Measurements from ENCODE around the gene UBR4. TPM values are rescaled to one million over a fixed set of nuclear protein-coding genes. Genes with fewer than 3 reads are reported as not detected.
A peak's percentile ranks its signal among the peaks of the same experiment; 100 is the strongest.

Gene UBR4
- total and polyA plus RNA-seq, 2 experiments from 2014 or later, result 49.4 to 63.7 TPM

GRCh38 chr1:19178734-19179398 is 31.2 kb downstream of the UBR4 start:
- Histone ChIP-seq H3K9me2 (ENCODE audit: insufficient read depth) (no peaks in the 10 kb centered on the region), H3K4me3 (no peak overlapping the region), H3K4me1 (ENCODE audit: insufficient read depth) (no peaks in the 10 kb centered on the region), H3K36me3 (ENCODE audit: low read depth) (peaks cover 95% of the 10 kb centered on the region), H4K20me1 (ENCODE audit: insufficient read depth) (0 out of 2 replicates have a peak, but pooled peaks cover 4% of the 10 kb centered on the region), H3K79me2 (ENCODE audit: insufficient read depth) (peaks cover 62% of the 10 kb centered on the region), H3K27ac (no peak overlapping the region), H3K9me3 (ENCODE audit: low read depth) (no peaks in the 10 kb centered on the region), H3K27me3 (replicated peaks; ENCODE audit: insufficient read depth) (no peaks in the 10 kb centered on the region), H3F3A (ENCODE audit: insufficient read depth) (no peaks in the 10 kb centered on the region; the same call in 1 of the 2 replicates), H2AFZ (no peak overlapping the region), H3K9ac (no peak overlapping the region), H3K4me2 (ENCODE audit: unreplicated experiment) (no peak overlapping the region)
- TF ChIP-seq EZH2phosphoT487 (IDR thresholded peaks at IDR 0.05; ENCODE audit: insufficient read depth, low read depth), result no peak
- no peak for TF ChIP-seq EZH2 (IDR thresholded peaks at IDR 0.05; ENCODE audit: insufficient read depth, poor library complexity, severe bottlenecking)
- no peak for DNase-seq
- WGBS, 2 experiments (ENCODE audit: low coverage in 1 of 2, low lambda C conversion rate in 2 of 2, missing lambda C conversion rate in 2 of 2), result 79 to 80% methylated on average over 5 of the region's 5 CpGs
- in situ Hi-C loops (cut with MboI), result no loop called here

- in situ Hi-C loops (cut with MboI), result no loop called here
- no peak overlapping the region for H3K27ac ChIP-seq
Measured at GRCh38 chr1:19177811-19178210, 32.3 kb downstream of the UBR4 start.

GRCh38 chr1:19169642-19170041 is 40.4 kb downstream of the UBR4 start:
- no peak overlapping the region for H2AFZ ChIP-seq
- peaks cover 95% of the 10 kb centered on the region for H3K36me3 ChIP-seq (ENCODE audit: low read depth)
- in situ Hi-C loops (cut with MboI), result no loop called here
- H3K27me3 ChIP-seq (replicated peaks; ENCODE audit: insufficient read depth), result no peaks in the 10 kb centered on the region
- peaks cover 29% of the 10 kb centered on the region for H3K79me2 ChIP-seq (ENCODE audit: insufficient read depth)
- no peaks in the 10 kb centered on the region for H3K9me2 ChIP-seq (ENCODE audit: insufficient read depth)
- H4K20me1 ChIP-seq (ENCODE audit: insufficient read depth), result 0 out of 2 replicates have a peak, but pooled peaks cover 4% of the 10 kb centered on the region
- peak overlapping the region; percentile 13 for H3K27ac ChIP-seq
- 0 out of 2 replicates have a peak overlapping the region, but pooled peaks have one; percentile 2 for H3K9ac ChIP-seq
- TF ChIP-seq EZH2 (IDR thresholded peaks at IDR 0.05; ENCODE audit: insufficient read depth, poor library complexity, severe bottlenecking) (no peak), EZH2phosphoT487 (IDR thresholded peaks at IDR 0.05; ENCODE audit: insufficient read depth, low read depth) (no peak)
- peak; percentile 64 for DNase-seq
- H3K4me2 ChIP-seq (ENCODE audit: unreplicated experiment), result no peak overlapping the region
- peaks cover 9% of the 10 kb centered on the region; the same call in 1 of the 2 replicates for H3K4me1 ChIP-seq (ENCODE audit: insufficient read depth)
- no peaks in the 10 kb centered on the region for H3K9me3 ChIP-seq (ENCODE audit: low read depth)
- 53 to 55% methylated on average over 2 of the region's 2 CpGs for WGBS, 2 experiments (ENCODE audit: low coverage in 1 of 2, low lambda C conversion rate in 2 of 2, missing lambda C conversion rate in 2 of 2)
- H3F3A ChIP-seq (ENCODE audit: insufficient read depth), result peaks cover 69% of the 10 kb centered on the region
- H3K4me3 ChIP-seq, result no peak overlapping the region

More at GRCh38 chr1:19177811-19178210, 32.3 kb downstream of the UBR4 start:
- Histone ChIP-seq H3K4me2 (ENCODE audit: unreplicated experiment) (no peak overlapping the region), H3K9ac (no peak overlapping the region), H3F3A (ENCODE audit: insufficient read depth) (peaks cover 9% of the 10 kb centered on the region), H3K4me1 (ENCODE audit: insufficient read depth) (no peaks in the 10 kb centered on the region), H3K9me2 (ENCODE audit: insufficient read depth) (no peaks in the 10 kb centered on the region), H4K20me1 (ENCODE audit: insufficient read depth) (0 out of 2 replicates have a peak, but pooled peaks cover 4% of the 10 kb centered on the region), H3K36me3 (ENCODE audit: low read depth) (peaks cover 95% of the 10 kb centered on the region), H2AFZ (no peak overlapping the region), H3K4me3 (no peak overlapping the region), H3K27me3 (replicated peaks; ENCODE audit: insufficient read depth) (no peaks in the 10 kb centered on the region), H3K9me3 (ENCODE audit: low read depth) (no peaks in the 10 kb centered on the region), H3K79me2 (ENCODE audit: insufficient read depth) (peaks cover 61% of the 10 kb centered on the region)
- TF ChIP-seq EZH2 (IDR thresholded peaks at IDR 0.05; ENCODE audit: insufficient read depth, poor library complexity, severe bottlenecking) (no peak), EZH2phosphoT487 (IDR thresholded peaks at IDR 0.05; ENCODE audit: insufficient read depth, low read depth) (no peak)
- 94 to 97% methylated on average over 2 of the region's 2 CpGs for WGBS, 2 experiments (ENCODE audit: low coverage in 1 of 2, low lambda C conversion rate in 2 of 2, missing lambda C conversion rate in 2 of 2)
- no peak for DNase-seq

- Histone ChIP-seq H3K4me1 (ENCODE audit: insufficient read depth) (peaks cover 21% of the 10 kb centered on the region), H3K9me3 (ENCODE audit: low read depth) (no peaks in the 10 kb centered on the region), H3K9me2 (ENCODE audit: insufficient read depth) (no peaks in the 10 kb centered on the region), H3K9ac (no peak overlapping the region), H3K4me2 (ENCODE audit: unreplicated experiment) (no peak overlapping the region), H3K4me3 (no peak overlapping the region), H3K27ac (no peak overlapping the region), H3F3A (ENCODE audit: insufficient read depth) (peaks cover 81% of the 10 kb centered on the region), H3K79me2 (ENCODE audit: insufficient read depth) (peaks cover 34% of the 10 kb centered on the region), H4K20me1 (ENCODE audit: insufficient read depth) (peaks cover 5% of the 10 kb centered on the region; the same call in 1 of the 2 replicates), H3K36me3 (ENCODE audit: low read depth) (peaks cover 93% of the 10 kb centered on the region), H2AFZ (no peak overlapping the region), H3K27me3 (replicated peaks; ENCODE audit: insufficient read depth) (no peaks in the 10 kb centered on the region)
- in situ Hi-C loops (cut with MboI), result no loop called here
- WGBS, 2 experiments (ENCODE audit: low coverage in 1 of 2, low lambda C conversion rate in 2 of 2, missing lambda C conversion rate in 2 of 2), result 97 to 98% methylated on average over 6 of the region's 6 CpGs
- no peak for DNase-seq
- TF ChIP-seq EZH2 (IDR thresholded peaks at IDR 0.05; ENCODE audit: insufficient read depth, poor library complexity, severe bottlenecking) (no peak), EZH2phosphoT487 (IDR thresholded peaks at IDR 0.05; ENCODE audit: insufficient read depth, low read depth) (no peak)
Measured at GRCh38 chr1:19167140-19167539, 42.9 kb downstream of the UBR4 start.

Measured in GM23248 (cell line).